ENCODE measurements around the gene LUC7L3. TPM values are rescaled to one million over a fixed set of nuclear protein-coding genes. Genes with fewer than 3 reads are reported as not detected.
A peak's percentile ranks its signal among the peaks of the same experiment; 100 is the strongest.

Gene LUC7L3
- total RNA-seq, 1 experiment from 2014 or later = 136 TPM

GRCh38 chr17:50677851-50678375, 41.5 kb upstream of the LUC7L3 start:
- BruUV-seq (replicated peaks) = no TSS peak
- no peak overlapping the region for H3K4me3 ChIP-seq (ENCODE audit: low read depth in 2 of 2, low read length in 2 of 2)
- CTCF ChIA-PET = interaction anchor here (0.7 kb wide), 1 partner anchor 14 kb away, joined by 3 read pairs; no protein-coding TSS in a partner anchor
- in situ Hi-C loops (cut with HindIII; ENCODE audit: low pct_unique_long_range_greater_than_20kb, low sequenced_read_pairs) = no loop called here
- POLR2A ChIA-PET = interaction anchor here (0.7 kb wide), 1 partner anchor 77 kb away, joined by 4 read pairs; no protein-coding TSS in a partner anchor
- H3K4me1 ChIP-seq (ENCODE audit: control insufficient read depth, insufficient read depth, low read length) = peaks cover 9% of the 10 kb centered on the region
- ATAC-seq = no peak
- DNase-seq (ENCODE audit: low read depth, low spot score) = no peak
- intact Hi-C loops (cut with micrococcal nuclease; ENCODE audit: unreplicated experiment) = no loop called here
- no peaks in the 10 kb centered on the region for H3K9me3 ChIP-seq (ENCODE audit: control insufficient read depth, insufficient read depth, low read depth, low read length)
- no peak overlapping the region; the same call in 1 of the 2 replicates for H3K27ac ChIP-seq (ENCODE audit: low read length)
- H3K36me3 ChIP-seq (ENCODE audit: control insufficient read depth, insufficient read depth, low read length) = no peaks in the 10 kb centered on the region
- H3K27me3 ChIP-seq (ENCODE audit: control insufficient read depth, insufficient read depth, low read length) = no peaks in the 10 kb centered on the region
- TF ChIP-seq, protein P1, sequence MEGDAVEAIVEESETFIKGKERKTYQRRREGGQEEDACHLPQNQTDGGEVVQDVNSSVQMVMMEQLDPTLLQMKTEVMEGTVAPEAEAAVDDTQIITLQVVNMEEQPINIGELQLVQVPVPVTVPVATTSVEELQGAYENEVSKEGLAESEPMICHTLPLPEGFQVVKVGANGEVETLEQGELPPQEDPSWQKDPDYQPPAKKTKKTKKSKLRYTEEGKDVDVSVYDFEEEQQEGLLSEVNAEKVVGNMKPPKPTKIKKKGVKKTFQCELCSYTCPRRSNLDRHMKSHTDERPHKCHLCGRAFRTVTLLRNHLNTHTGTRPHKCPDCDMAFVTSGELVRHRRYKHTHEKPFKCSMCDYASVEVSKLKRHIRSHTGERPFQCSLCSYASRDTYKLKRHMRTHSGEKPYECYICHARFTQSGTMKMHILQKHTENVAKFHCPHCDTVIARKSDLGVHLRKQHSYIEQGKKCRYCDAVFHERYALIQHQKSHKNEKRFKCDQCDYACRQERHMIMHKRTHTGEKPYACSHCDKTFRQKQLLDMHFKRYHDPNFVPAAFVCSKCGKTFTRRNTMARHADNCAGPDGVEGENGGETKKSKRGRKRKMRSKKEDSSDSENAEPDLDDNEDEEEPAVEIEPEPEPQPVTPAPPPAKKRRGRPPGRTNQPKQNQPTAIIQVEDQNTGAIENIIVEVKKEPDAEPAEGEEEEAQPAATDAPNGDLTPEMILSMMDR (IDR thresholded peaks at IDR 0.05) = no peak
- TF ChIP-seq REST (IDR thresholded peaks at IDR 0.05; ENCODE audit: insufficient read depth in 1 of 2, low read depth in 2 of 2, low read length in 1 of 2) (no peak), POLR2AphosphoS5 (IDR thresholded peaks at IDR 0.05; ENCODE audit: low read depth, low read length) (no peak), TCF7L2 (IDR thresholded peaks at IDR 0.05; ENCODE audit: low read depth, low read length) (no peak), SIN3A (IDR thresholded peaks at IDR 0.05; ENCODE audit: borderline replicate concordance, insufficient read depth, low read depth, low read length) (no peak)

GRCh38 chr17:50679008-50679544, 40.3 kb upstream of the LUC7L3 start:
- BruUV-seq (replicated peaks) = TSS peak; percentile 48
- in situ Hi-C loops (cut with HindIII; ENCODE audit: low pct_unique_long_range_greater_than_20kb, low sequenced_read_pairs) (no loop called here), intact Hi-C loops (cut with micrococcal nuclease; ENCODE audit: unreplicated experiment) (no loop called here)
- peak overlapping the region; percentile 49; the same call in 1 of the 2 replicates for H3K27ac ChIP-seq (ENCODE audit: low read length)
- DNase-seq (ENCODE audit: low read depth, low spot score) = no peak
- no peaks in the 10 kb centered on the region for H3K9me3 ChIP-seq (ENCODE audit: control insufficient read depth, insufficient read depth, low read depth, low read length)
- POLR2A ChIA-PET = no interaction called here
- H3K4me1 ChIP-seq (ENCODE audit: control insufficient read depth, insufficient read depth, low read length) = peaks cover 9% of the 10 kb centered on the region
- ATAC-seq = no peak
- CTCF ChIA-PET = interaction anchor here (0.7 kb wide), 1 partner anchor 146 kb away, joined by 3 read pairs; no protein-coding TSS in a partner anchor
- H3K36me3 ChIP-seq (ENCODE audit: control insufficient read depth, insufficient read depth, low read length) = no peaks in the 10 kb centered on the region
- TF ChIP-seq SIN3A (IDR thresholded peaks at IDR 0.05; ENCODE audit: borderline replicate concordance, insufficient read depth, low read depth, low read length) (no peak), TCF7L2 (IDR thresholded peaks at IDR 0.05; ENCODE audit: low read depth, low read length) (no peak), POLR2AphosphoS5 (IDR thresholded peaks at IDR 0.05; ENCODE audit: low read depth, low read length) (no peak), REST (IDR thresholded peaks at IDR 0.05; ENCODE audit: insufficient read depth in 1 of 2, low read depth in 2 of 2, low read length in 1 of 2) (no peak)
- TF ChIP-seq, protein P1 (IDR thresholded peaks at IDR 0.05) = no peak
- no peak overlapping the region for H3K4me3 ChIP-seq (ENCODE audit: low read depth in 2 of 2, low read length in 2 of 2)
- H3K27me3 ChIP-seq (ENCODE audit: control insufficient read depth, insufficient read depth, low read length) = no peaks in the 10 kb centered on the region

Measured in Panc1 (cell line).